CD4-positive, alpha-beta T cell treated with Interleukin-6 for 4 hours (primary cell): ENCODE data around the gene GPAT2.
A peak's percentile ranks its signal among the peaks of the same experiment; 100 is the strongest.
"Not testable (repeated sequence)": the region's sequence is repeated elsewhere in the genome, so short reads cannot be mapped to it uniquely, and the experiment has no call there.

Experiments
- DNase-seq: peaks from one replicate; pipeline ENCODE4 v3.0.0-alpha.2; 2020; ENCODE audit warnings: mixed read lengths

The GPAT2 gene

DNA sequence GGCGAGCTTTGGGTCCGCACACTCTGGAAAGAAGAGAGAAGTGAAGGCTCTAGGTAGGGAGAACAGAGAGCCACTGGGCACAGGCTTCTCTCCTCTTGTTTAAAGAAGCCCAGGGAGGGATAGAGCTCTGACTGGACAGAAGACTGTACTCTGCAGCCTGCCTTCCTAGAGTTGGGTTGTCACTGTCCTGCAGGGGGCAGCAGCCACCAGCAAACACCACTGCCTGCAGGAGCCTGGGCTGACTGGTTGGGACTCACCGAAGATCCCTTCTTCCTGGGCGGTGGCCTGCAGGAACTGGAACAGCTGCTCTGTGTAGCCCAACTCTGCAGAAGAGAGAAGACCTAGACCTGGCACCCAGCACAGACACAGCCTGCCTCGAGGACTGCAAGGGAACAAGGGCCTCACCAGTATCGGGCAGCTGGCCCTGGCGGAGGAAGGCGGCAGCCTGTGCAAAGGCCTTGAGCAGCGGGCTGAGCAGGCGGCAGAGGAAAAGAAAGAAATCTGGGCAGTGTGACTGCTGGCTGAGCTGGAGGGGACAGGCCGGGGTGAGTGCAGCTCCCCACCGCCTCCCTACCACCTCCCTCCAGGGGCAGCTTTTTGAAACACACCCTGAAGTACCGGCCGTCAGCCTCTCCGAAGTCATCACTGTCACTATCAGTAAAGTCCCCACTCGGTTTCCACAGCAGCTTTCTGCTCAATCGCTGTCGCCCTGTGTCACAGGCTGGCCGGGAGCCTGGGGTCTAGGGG, 11.8 kb downstream of the GPAT2 start:
- DNase-seq, result peak; percentile 84

DNA sequence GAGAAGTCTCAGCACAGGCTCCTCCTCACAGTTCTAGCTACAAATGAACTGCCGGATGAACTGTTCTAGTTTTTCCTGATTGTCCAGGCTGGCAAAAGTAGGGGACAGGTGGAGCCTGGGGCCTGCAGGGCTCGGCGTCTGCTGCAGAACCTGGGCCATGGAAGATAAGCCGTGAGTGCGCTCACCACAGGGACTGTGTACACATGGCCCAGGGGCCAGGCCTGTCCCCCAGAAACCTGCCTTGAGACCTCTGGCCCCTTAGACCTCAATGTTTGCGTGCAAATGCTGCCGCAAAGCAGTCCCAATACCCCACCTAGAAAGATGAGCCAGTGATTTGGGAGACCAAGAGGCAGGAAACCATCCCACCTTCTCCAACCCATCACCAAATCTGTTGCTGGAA, 12.6 kb downstream of the GPAT2 start:
- DNase-seq, result not testable (repeated sequence)

DNA sequence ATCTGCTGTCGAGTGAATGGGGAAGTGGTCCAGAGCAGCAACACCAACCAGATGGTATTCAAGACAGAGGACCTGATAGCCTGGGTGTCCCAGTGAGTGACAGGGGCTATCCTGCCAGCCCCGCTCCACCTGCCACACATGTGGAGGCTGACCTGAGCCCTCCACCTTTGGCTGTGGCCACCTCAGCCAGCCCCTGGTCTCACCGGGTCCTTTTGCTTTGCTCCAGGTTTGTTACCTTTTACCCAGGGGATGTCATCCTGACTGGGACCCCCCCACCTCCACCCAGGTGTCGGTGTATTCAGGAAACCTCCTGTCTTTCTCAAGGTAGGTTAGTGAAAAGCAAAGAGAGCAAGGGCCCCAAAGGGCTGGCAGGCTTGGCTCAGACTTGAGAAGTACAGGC, 13.6 kb downstream of the GPAT2 start:
- DNase-seq, result not testable (repeated sequence)

DNA sequence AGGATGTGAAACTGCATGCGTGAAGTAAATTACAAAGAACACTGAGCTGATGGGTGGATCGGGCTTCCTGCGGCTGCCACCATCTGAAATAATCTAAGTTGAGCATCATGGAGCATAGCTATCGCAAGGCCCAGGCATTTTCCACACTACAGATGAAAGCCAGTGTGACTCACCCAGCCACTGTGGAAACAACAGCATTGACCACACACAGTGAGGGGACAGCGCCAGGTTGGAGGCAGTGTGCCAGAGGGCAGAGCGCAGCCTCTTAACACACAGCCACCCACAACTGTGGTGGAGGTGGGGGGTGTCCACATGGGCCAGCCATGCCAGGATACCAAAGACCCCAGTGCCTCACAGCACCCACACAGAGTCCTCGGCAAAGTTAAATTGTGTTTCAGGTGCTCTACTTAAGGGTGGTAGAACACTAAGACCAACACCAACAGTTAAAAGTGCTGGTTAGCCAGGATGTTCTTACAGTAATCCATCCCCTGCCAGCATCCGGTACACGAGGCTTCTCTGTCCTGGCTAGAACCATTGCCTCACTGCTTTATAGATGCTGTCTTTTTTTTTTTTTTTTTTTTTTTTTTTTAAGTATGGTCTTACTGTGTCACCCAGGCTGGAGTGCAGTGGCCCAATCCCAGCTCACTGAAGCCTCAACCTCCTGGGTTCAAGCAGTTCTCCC, 14.7 kb downstream of the GPAT2 start:
- DNase-seq, result not testable (repeated sequence)

DNA sequence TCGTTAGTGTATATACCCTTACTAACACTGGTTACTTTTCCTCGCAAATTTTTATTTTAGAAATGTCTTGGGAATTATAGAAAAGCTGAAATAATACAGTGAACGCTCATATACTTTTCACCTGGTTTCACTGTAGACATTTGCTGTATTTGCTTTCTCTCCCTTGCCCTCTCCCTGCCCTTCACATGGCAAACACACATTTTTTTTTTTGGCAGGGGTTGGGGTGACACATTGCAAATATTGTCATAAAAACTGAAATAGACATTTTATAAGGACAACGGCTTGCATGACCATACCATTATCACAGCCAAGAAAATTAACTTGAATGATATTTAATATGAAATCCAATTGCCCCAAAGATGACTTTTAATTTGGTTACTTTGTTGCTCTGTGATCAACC, 18.4 kb downstream of the GPAT2 start:
- DNase-seq, result not testable (repeated sequence)

DNA sequence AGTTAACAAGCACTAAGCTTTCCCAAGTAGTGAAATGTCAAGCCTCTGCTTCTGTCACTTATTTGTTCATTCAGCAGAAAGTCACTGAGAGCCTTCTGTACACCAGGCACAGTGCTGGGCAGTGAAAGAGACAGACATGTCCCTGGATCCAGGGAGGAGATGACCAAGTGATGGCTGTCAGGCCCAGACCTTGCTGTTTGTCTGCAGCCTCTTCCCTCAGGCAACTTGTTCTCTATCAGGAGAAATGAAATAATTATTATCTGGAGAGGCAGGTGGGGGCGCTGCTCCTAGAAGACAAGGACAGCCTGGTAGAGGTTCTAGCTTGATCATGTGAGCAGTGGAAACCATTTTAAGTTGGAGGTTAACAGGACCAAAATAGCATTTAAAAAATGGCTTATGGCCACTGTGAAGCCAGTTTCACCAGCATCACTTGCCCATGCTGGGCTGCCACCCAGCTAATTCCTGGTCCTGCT, 21.9 kb downstream of the GPAT2 start:
- not testable (repeated sequence) for DNase-seq

DNA sequence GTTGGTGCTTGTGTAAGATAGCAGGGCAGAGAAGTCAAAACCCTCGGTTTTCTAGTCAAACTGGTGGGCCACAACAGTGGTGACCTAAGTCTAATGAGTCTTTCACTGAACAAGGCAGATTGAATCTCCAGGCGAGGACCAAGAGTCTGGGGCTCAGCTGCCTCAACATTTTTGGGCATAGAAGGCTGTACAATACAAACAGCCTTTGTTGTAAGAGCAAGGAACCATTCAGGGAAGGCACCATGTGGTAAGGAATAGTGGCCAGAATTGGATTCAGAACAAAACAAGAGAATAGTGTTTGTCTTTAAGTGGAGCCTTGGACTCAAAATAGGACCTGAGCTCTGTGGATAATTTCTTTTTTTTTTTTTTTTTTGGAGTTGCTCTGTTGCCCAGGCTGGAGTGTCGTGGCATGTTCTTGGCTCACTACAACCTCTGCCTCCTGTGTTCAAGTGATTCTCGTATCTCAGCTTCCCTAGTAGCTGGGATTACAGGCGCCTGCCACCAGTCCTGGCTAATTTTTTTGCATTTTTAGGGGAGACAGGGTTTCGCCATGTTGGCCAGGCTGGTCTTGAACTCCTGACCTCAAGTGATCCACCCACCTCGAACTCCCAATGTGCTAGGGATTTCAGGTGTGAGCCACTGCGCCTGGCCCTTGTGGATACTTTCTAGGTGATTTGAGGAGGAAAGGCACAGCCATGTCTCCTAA, 22.5 kb downstream of the GPAT2 start:
- not testable (repeated sequence) for DNase-seq

DNA sequence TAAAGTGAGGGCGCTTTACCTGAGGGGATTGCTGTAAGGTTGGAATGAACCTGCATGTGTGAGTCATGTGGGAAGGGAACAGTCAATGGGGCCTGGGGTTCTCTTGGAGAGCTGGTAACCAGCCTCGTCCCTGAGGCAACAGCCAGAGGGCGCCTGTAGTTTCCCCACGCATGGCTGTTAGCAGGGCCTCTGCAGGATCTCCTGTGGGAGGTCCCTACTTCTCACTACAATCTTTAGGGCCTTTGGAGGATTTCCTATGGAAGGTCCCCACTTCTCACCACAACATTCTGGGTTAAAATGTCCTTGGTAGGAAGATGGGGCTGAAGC, 23.6 kb downstream of the GPAT2 start:
- peak; percentile 27 for DNase-seq

DNA sequence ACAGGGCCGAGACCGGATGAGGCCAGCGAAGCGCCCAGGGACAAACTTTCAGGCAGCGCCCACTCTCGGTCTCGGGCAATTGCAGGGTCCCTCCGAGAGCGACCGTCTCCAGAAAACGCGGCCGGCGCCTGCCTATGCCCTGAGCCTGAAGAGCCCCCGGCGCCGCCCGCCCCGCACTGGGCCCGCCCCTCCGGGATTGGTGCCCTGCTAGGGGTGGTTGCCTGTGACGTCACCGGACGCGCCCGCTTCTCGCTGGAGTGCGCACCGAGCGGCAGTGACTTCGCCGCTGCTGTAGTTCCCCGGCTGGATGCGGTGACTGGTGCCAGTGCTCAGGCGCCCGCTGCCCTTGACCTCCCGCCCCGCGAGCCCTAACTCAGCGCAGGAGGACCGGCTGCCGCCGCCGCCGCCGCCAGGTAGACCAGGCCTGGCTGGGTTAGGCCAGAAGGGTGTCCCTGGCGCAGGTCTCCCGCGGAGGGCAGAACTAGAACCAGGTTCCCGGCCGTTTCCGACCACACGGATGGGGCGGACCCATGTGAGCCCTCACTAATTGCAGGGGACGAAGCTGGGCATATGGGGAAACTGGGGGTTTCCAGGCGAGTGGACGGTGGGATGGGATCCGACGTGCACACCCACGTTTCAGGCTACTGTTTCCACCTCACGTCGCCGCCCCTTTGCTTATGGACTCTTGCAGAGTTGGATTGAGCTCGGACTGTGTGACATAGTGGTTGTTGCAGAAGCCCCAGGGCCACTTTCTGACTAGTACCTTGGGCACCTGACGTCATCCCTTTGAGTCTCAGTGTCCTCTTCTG, 24.2 kb downstream of the GPAT2 start:
- DNase-seq, result peak; percentile 99

DNA sequence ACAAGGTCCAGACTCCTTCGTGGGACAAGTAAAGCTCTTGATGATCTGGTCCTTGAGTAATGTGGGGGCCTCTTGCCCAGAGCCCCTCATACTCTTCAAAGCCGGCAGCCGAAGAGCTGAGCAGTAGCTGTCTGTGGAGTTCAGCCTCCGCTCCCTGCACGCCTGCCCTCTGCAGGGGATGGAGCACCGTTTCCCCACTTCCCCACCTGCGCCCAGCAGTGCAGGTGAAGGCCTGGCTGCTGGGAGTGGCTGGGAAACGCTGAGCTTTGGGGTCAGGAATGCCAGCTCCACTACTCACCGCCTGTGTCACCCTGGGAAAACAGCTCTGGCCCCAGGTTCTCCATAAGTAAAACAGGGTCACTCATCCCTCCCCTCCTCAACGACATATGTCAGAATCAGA, 24.9 kb downstream of the GPAT2 start:
- not testable (repeated sequence) for DNase-seq

DNA sequence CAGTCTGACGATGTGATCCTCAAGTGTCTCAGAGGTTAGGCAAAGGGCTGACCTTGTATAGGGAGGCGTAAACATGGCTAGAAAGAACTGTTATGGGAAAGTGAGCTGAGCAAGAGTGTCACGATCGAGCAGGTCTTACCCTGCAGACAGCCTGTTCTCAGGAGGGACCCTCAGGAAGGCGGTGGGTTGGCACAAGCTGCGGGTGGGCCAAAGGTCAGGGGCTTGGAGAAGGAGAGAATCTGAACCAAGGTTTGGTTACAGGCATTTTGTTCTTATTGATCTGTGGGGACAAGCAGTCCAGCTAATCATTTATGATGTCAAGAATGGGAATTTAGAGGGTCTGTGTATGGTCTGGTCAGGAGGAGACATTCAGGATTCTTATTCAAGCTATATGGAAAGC, 26.7 kb downstream of the GPAT2 start:
- DNase-seq, result not testable (repeated sequence)

DNA sequence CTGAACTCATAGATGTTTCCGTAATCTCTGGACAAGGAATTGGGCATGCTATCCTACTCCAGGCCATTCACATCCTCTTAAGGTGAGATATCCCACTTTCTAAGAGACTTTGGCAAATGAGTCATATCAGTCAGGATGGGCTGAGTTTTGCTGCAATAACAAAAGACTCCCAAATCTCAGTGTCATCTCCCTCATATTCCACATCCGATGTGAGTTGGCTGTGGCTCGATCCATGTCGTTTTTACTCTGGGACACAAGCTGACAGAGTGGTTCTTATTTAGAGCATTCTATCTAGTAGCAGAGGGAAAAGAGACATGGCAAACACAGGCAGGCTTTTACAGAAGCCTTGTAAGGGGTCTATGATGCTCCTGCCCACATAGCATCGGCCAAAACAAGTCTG, 28.5 kb downstream of the GPAT2 start:
- not testable (repeated sequence) for DNase-seq

DNA sequence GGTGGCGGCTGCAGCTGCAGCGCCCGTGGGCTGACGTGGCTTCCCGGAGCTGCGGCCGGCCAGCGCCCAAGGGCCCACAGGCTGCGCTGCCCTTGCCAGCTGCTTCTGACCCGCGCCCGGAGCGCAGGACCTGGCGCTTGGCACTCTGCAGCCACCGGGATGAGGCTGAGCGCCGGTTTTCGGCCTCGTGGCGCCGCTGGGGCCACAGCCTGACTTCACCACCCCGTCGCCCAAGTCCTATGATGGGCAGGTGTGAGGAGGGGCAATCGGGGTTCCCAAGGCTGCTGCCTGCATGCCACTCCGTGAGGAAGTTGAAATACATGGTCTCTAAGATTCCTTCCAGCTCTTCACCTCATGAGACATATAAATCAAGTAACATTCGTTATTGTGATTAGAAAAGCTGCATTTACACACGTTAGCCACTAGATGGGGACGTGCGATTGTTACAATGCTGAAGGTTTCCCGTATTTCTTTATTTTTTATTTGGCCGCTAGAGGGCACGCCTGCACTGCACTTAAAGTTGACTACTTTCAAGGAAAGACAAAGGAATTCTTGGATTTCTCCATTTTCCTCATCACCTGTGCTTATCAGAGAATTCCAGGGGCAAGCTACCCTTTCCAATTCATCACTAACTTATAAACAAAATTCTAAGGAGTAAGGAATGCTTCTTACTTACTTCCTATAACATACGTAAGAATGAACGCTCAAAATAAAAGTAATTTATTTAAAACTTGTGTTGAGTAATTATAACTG, 42.0 kb downstream of the GPAT2 start:
- peak; percentile 5 for DNase-seq

DNA sequence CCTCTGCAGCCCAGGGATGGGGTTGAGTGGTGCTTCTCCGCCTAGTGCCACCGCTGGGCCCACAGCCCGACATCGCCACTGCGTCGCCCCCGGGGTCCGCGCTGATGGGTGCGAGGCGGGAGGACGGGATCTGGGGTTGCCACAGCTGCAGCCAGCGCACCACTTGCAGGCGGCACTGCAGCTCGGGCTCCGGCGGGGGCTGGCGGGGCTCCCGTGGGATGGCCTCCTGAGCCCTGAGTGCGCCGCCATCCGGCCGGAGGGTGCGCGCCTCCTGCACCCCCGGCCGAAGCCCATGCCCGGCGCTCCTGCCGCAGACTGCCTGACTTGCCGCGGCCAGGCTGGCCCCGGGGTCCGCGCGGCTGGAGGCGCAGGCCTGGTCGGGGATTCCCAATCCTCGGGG, 42.6 kb downstream of the GPAT2 start:
- not testable (repeated sequence) for DNase-seq

DNA sequence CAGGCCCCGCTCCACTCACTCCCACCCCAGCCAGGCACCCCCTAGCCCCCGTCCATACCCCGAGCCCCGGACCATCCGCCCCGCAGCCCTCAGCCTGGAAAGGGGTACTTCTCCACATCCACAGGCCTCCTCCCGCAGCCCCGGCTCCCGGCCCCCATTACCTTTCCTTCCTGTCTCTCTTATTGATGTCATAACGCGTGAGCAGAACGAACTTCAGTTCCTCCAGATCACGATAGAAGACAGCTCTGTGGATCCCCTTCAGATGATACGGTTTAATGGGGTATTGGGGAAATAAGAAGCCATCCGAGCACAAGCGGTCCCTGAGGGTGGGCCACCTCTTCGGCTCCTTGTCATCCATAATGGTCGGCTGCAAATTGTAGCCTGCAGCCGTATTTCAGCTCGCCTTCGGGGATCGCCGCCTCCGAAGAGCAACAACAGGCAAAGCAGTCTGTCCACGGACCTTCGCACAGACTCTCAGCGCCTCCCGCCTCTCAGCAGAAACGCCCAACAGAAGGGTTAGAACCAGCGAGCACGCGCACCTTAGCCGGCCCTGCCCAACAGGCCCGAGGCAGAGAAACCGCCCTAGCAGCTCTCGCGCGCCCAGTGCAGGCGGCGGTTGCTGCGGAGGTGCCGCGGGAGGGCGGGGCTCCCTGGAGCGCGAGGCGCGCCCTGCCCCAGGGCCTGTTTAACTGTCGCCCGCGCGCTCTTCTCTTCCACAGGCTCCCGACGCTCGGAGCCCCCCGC, 43.2 kb downstream of the GPAT2 start, which contains the start of gene ANKRD36C:
ANKRD36C (minus strand) TSS at position 474 of the 744 bp plus-strand sequence; CDS start at position 358, 116 bp downstream.
- peak; percentile 23 for DNase-seq

DNA sequence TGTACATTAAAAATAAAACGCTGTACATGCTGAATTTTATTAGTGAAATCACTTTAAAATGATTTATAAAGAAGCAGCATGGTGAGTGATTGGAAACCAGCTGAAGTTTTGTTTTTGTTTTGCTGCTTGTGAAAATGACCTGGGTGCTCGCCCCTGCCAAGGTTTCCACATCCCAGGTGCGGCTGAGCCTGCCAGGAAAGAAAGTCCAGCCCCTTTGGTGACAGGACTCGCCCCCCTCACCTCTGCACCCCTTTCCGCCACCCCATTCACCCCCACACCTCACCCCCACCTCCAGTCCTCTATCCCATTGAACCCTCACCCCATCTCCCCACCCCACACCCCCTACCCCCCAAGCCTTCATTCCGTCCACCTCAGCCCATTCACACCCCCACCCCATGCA, 43.8 kb downstream of the GPAT2 start:
- peak; percentile 5 for DNase-seq
